ENCODE measurements around the gene DSP.

DSP gene

GRCh38 chr6:7538484-7538883, 3.0 kb upstream of the DSP start:
- no peak for DNase-seq (ENCODE audit: low read depth)

- no peak for DNase-seq (ENCODE audit: low read depth)
These were observed 876 bp upstream of the DSP start for GRCh38 chr6:7540595-7540994.

- peak; percentile 32 for DNase-seq (ENCODE audit: low read depth)
These were observed 798 bp downstream of the DSP start for GRCh38 chr6:7542065-7542873.

- DNase-seq (ENCODE audit: low read depth) = peak; percentile 28
These were observed 1.6 kb downstream of the DSP start for GRCh38 chr6:7542874-7543624.

- DNase-seq (ENCODE audit: low read depth) = no peak
These were observed 2.4 kb downstream of the DSP start for GRCh38 chr6:7543789-7544424.

GRCh38 chr6:7544597-7544996, 3.1 kb downstream of the DSP start:
- no peak for DNase-seq (ENCODE audit: low read depth)

GRCh38 chr6:7545316-7546019, 4.0 kb downstream of the DSP start:
- DNase-seq (ENCODE audit: low read depth) = no peak

GRCh38 chr6:7546020-7546369, 4.5 kb downstream of the DSP start:
- no peak for DNase-seq (ENCODE audit: low read depth)

GRCh38 chr6:7546383-7546782, 4.9 kb downstream of the DSP start:
- no peak for DNase-seq (ENCODE audit: low read depth)

- no peak for DNase-seq (ENCODE audit: low read depth)
These were observed 5.4 kb downstream of the DSP start for GRCh38 chr6:7546896-7547295.

GRCh38 chr6:7547315-7547714, 5.8 kb downstream of the DSP start:
- DNase-seq (ENCODE audit: low read depth) = no peak

- DNase-seq (ENCODE audit: low read depth) = no peak
These were observed 8.9 kb downstream of the DSP start for GRCh38 chr6:7550433-7550801.

GRCh38 chr6:7554533-7555275, 13.2 kb downstream of the DSP start:
- no peak for DNase-seq (ENCODE audit: low read depth)

- DNase-seq (ENCODE audit: low read depth) = no peak
These were observed 14.2 kb downstream of the DSP start for GRCh38 chr6:7555671-7556070.

- no peak for DNase-seq (ENCODE audit: low read depth)
These were observed 15.1 kb downstream of the DSP start for GRCh38 chr6:7556394-7557106.

- DNase-seq (ENCODE audit: low read depth) = no peak
These were observed 16.2 kb downstream of the DSP start for GRCh38 chr6:7557652-7558051.

- no peak for DNase-seq (ENCODE audit: low read depth)
These were observed 17.3 kb downstream of the DSP start for GRCh38 chr6:7558781-7559180.

- no peak for DNase-seq (ENCODE audit: low read depth)
These were observed 17.7 kb downstream of the DSP start for GRCh38 chr6:7559196-7559595.

GRCh38 chr6:7559651-7560385, 18.3 kb downstream of the DSP start:
- no peak for DNase-seq (ENCODE audit: low read depth)

GRCh38 chr6:7561153-7561964, 19.9 kb downstream of the DSP start:
- no peak for DNase-seq (ENCODE audit: low read depth)
